ENCODE results near the gene GNB1L.

Gene GNB1L

DNA sequence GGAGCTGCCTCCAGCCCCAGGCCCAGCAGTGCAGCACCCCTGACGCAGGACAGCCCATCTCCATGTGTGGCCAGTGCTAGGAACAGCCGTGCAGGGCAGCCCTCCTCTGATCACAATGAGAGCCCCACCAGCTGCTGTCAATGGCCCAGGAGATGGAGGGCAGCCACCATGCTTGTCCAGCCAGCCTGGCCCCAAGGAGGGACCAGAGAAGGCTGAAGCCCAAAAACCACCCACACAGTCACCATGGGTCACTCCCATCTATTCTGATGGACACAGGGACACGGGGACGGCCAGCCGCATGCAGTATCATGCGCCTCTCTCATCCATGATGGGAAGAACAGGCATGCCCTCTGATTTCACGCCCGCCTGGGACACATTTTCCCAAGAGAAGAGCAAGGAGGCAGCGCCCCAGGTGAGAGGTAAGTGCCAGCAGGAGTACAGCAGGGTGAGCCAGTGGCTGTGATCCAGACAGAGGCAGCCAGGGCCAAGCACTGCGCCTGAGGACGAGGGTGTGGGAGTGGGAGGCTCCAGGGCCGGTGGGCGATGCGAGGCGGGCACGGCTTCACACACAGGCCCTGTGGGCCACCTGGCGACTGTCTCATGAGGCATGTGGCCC lies 33.6 kb upstream of the GNB1L start:
- no peak for ATAC-seq
- TF ChIP-seq, protein P1, sequence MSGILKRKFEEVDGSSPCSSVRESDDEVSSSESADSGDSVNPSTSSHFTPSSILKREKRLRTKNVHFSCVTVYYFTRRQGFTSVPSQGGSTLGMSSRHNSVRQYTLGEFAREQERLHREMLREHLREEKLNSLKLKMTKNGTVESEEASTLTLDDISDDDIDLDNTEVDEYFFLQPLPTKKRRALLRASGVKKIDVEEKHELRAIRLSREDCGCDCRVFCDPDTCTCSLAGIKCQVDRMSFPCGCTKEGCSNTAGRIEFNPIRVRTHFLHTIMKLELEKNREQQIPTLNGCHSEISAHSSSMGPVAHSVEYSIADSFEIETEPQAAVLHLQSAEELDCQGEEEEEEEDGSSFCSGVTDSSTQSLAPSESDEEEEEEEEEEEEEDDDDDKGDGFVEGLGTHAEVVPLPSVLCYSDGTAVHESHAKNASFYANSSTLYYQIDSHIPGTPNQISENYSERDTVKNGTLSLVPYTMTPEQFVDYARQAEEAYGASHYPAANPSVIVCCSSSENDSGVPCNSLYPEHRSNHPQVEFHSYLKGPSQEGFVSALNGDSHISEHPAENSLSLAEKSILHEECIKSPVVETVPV (CRISPR knock-in tag; IDR thresholded peaks at IDR 0.05), result no peak

DNA sequence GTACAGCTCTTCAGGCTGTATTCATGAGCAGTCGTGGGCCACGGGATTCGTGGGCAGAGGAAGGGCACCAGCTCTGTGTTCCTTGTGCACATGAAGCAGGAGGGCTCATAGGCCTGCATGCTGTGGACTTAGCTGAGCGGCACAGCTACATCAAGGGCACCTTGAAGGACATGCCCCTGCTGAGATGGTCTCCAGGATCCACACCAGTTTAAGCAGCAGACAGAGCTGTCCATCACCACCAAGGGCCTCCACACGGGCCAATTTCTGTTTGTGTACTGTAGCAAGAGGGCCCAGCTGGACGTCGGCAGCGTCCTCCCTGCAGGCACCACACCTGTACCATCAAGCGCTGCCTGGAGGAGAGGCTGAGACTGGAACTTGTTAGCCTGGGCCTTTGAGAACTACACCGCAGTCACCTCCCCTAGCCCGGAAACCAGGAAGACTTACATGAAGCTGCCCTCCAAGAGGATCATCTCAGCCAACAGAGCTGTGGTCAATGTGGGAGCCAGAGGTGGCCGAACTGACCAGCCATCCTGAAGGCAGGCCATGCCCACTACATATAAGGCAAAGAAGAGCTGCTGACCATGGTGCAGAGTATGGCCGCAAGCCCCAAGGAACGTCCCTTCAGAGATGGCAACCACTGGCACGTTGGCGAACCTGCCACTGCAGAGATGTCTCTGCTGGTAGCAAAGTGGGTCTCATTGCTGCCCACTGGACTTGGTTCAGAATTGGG lies 32.7 kb upstream of the GNB1L start:
- no peak for TF ChIP-seq ZNF8 (CRISPR knock-in tag; IDR thresholded peaks at IDR 0.05)
- TF ChIP-seq ZNF565 (CRISPR knock-in tag; conservative IDR thresholded peaks at IDR 0.05; ENCODE audit: low read depth), result no peak
- no peak for TF ChIP-seq ZFP30 (CRISPR knock-in tag; IDR thresholded peaks at IDR 0.05)
- no peak for TF ChIP-seq ZNF70 (CRISPR knock-in tag; IDR thresholded peaks at IDR 0.05)
- no peak for TF ChIP-seq GLIS3 (CRISPR knock-in tag; IDR thresholded peaks at IDR 0.05)
- TF ChIP-seq, protein P1 (CRISPR knock-in tag; IDR thresholded peaks at IDR 0.05), result no peak
- TF ChIP-seq, protein P2, sequence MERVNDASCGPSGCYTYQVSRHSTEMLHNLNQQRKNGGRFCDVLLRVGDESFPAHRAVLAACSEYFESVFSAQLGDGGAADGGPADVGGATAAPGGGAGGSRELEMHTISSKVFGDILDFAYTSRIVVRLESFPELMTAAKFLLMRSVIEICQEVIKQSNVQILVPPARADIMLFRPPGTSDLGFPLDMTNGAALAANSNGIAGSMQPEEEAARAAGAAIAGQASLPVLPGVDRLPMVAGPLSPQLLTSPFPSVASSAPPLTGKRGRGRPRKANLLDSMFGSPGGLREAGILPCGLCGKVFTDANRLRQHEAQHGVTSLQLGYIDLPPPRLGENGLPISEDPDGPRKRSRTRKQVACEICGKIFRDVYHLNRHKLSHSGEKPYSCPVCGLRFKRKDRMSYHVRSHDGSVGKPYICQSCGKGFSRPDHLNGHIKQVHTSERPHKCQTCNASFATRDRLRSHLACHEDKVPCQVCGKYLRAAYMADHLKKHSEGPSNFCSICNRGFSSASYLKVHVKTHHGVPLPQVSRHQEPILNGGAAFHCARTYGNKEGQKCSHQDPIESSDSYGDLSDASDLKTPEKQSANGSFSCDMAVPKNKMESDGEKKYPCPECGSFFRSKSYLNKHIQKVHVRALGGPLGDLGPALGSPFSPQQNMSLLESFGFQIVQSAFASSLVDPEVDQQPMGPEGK (CRISPR knock-in tag; IDR thresholded peaks at IDR 0.05; ENCODE audit: borderline replicate concordance), result no peak
- no peak for TF ChIP-seq TOX (CRISPR knock-in tag; IDR thresholded peaks at IDR 0.05; ENCODE audit: borderline replicate concordance)
- TF ChIP-seq PPARA (CRISPR knock-in tag; IDR thresholded peaks at IDR 0.05; ENCODE audit: borderline replicate concordance), result no peak
- no peak for TF ChIP-seq TCF4 (CRISPR knock-in tag; IDR thresholded peaks at IDR 0.05; ENCODE audit: borderline replicate concordance)
- no peak for TF ChIP-seq CREB5 (CRISPR knock-in tag; IDR thresholded peaks at IDR 0.05; ENCODE audit: low read depth)
- no peak for TF ChIP-seq ZC3H10 (CRISPR knock-in tag; IDR thresholded peaks at IDR 0.05)
- TF ChIP-seq, protein P3, sequence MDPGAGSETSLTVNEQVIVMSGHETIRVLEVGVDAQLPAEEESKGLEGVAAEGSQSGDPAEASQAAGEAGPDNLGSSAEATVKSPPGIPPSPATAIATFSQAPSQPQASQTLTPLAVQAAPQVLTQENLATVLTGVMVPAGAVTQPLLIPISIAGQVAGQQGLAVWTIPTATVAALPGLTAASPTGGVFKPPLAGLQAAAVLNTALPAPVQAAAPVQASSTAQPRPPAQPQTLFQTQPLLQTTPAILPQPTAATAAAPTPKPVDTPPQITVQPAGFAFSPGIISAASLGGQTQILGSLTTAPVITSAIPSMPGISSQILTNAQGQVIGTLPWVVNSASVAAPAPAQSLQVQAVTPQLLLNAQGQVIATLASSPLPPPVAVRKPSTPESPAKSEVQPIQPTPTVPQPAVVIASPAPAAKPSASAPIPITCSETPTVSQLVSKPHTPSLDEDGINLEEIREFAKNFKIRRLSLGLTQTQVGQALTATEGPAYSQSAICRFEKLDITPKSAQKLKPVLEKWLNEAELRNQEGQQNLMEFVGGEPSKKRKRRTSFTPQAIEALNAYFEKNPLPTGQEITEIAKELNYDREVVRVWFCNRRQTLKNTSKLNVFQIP (CRISPR knock-in tag; IDR thresholded peaks at IDR 0.05; ENCODE audit: borderline replicate concordance, low read depth), result no peak
- no peak for TF ChIP-seq ZFP3 (CRISPR knock-in tag; IDR thresholded peaks at IDR 0.05)
- TF ChIP-seq RARB (CRISPR knock-in tag; IDR thresholded peaks at IDR 0.05), result no peak
- no peak for ATAC-seq

GRCh38 chr22:19886605-19887255 lies 32.1 kb upstream of the GNB1L start:
- ATAC-seq, result no peak
- TF ChIP-seq PPARA (CRISPR knock-in tag; IDR thresholded peaks at IDR 0.05; ENCODE audit: borderline replicate concordance), result no peak
- TF ChIP-seq ZNF8 (CRISPR knock-in tag; IDR thresholded peaks at IDR 0.05), result no peak

DNA sequence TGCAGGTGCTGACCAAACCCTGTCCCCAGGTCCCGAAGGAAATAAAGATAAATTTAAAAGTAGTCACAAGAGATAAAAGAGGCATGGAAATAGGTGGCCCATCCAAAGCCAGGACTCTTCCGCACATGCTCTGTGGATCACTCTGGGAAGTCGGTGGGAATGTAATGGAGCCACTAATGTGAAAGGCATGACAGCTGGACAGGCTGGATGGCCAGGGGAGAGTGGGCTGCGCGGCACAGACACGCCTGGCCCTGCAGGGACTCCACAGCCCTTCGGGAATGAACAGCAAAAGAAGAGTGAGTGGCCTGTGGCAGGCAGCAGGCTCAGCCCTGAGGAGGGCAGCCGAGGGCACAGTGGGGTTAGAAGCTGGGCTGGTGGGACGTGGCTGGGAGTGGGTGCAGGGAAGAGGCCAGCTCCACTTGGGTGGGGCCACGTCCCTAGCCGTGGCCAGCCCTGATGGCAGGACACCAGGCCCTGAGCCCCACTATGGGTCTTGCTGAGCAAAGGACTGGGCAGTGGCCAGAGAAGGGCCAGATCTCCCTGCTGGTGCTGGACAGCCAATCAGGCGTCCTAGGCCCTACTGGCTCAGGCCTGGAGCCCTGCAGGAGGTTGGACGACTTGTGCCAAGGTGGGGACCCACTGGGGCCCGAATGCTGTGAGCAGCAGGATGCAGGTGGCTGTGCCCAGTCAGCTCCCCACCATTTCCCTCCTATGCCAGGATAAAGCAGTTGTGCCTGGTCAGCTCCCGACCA lies 31.3 kb upstream of the GNB1L start:
- TF ChIP-seq ZNF70 (CRISPR knock-in tag; IDR thresholded peaks at IDR 0.05), result no peak
- TF ChIP-seq TCF4 (CRISPR knock-in tag; IDR thresholded peaks at IDR 0.05; ENCODE audit: borderline replicate concordance), result no peak
- ATAC-seq, result no peak

Data from SK-N-SH treated with all-trans-retinoic acid at 6 μM for 48 hours (cell line).